GM19395 (cell line): ENCODE data around the gene ATXN7.
A peak's percentile ranks its signal among the peaks of the same experiment; 100 is the strongest.

ENCODE experiments used
- ATAC-seq: cut with Tn5 transposase; IDR thresholded peaks from one replicate; pipeline ENCODE4 v1.9.1; 2021; ENCODE audit warnings: mild to moderate bottlenecking, moderate library complexity; ENCODE audit not compliant: unreplicated experiment

Gene ATXN7

GRCh38 chr3:63863150-63864007 is at the start of gene ATXN7, which contains the start of gene THOC7:
Gene ATXN7 (plus strand): TSS chr3:63863867. CDS start chr3:63912599, 48,732 bp downstream.
Gene THOC7 (minus strand): TSS chr3:63863805. CDS start chr3:63863790, 15 bp downstream.
- ATAC-seq, result peak; percentile 67

GRCh38 chr3:63814237-63814636 is 49.4 kb upstream of the ATXN7 start:
- ATAC-seq, result no peak

- no peak for ATAC-seq
Measured at GRCh38 chr3:63817225-63817624, 46.4 kb upstream of the ATXN7 start.

- ATAC-seq, result peak; percentile 89
Measured at GRCh38 chr3:63818282-63819150, 45.2 kb upstream of the ATXN7 start.

GRCh38 chr3:63819151-63819398 is 44.6 kb upstream of the ATXN7 start, which contains the start of gene C3orf49:
Gene C3orf49 (plus strand): TSS chr3:63819299. CDS start chr3:63819472, 173 bp downstream.
- no peak for ATAC-seq

- ATAC-seq, result no peak
Measured at GRCh38 chr3:63824309-63824708, 39.4 kb upstream of the ATXN7 start.

GRCh38 chr3:63830526-63830925 is 33.1 kb upstream of the ATXN7 start:
- no peak for ATAC-seq

- no peak for ATAC-seq
Measured at GRCh38 chr3:63832395-63832794, 31.3 kb upstream of the ATXN7 start.

GRCh38 chr3:63841704-63842103 is 22.0 kb upstream of the ATXN7 start:
- no peak for ATAC-seq

- no peak for ATAC-seq
Measured at GRCh38 chr3:63842127-63842526, 21.5 kb upstream of the ATXN7 start.

- ATAC-seq, result no peak
Measured at GRCh38 chr3:63845215-63845614, 18.5 kb upstream of the ATXN7 start.

- no peak for ATAC-seq
Measured at GRCh38 chr3:63847718-63848450, 15.8 kb upstream of the ATXN7 start.

GRCh38 chr3:63849175-63849574 is 14.5 kb upstream of the ATXN7 start:
- no peak for ATAC-seq

GRCh38 chr3:63851287-63851686 is 12.4 kb upstream of the ATXN7 start:
- ATAC-seq, result no peak

- ATAC-seq, result no peak
Measured at GRCh38 chr3:63853106-63853505, 10.6 kb upstream of the ATXN7 start.

GRCh38 chr3:63855333-63855940 is 8.2 kb upstream of the ATXN7 start:
- no peak for ATAC-seq

GRCh38 chr3:63857311-63857710 is 6.4 kb upstream of the ATXN7 start:
- ATAC-seq, result no peak

GRCh38 chr3:63860776-63861175 is 2.9 kb upstream of the ATXN7 start:
- no peak for ATAC-seq

- ATAC-seq, result no peak
Measured at GRCh38 chr3:63861306-63861705, 2.4 kb upstream of the ATXN7 start.

GRCh38 chr3:63862804-63863149 is 890 bp upstream of the ATXN7 start:
- peak; percentile 13 for ATAC-seq
